ENCODE results near the gene CD163.

DNA sequence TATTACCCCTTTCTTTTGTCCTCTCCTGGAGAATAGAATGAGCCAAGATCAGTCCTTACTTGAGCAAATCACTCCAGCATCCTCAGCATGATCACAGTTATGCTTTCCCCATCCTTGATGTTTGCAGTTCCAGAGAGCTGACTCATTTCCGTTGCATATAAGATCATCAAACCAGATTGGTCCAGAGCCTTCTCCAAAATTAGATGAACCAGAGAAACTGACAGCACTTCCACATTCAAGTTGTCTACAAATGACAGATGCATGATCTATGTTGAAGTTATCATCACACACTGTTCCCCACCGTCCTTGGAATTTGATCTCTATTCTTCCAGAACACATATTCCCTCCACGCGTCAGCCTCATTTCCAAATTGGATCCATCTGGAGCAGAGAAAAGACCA lies 4.8 kb downstream of the CD163 start:
- no peak for TF ChIP-seq CTCF (conservative IDR thresholded peaks at IDR 0.05)
- TF ChIP-seq ZFX (IDR thresholded peaks at IDR 0.05), result no peak
